Ramos (cell line): ENCODE results near the gene LDLRAD3.

Experiments
- in situ Hi-C: fragments of 300-500 bp; cut with MboI; formaldehyde crosslinking; loops from one replicate; pipeline ENCODE4 v1.14.3; 2022; ENCODE audit warnings: low sequenced_read_pairs; ENCODE audit not compliant: unreplicated experiment

The LDLRAD3 gene

GRCh38 chr11:36092314-36093030 is 148.6 kb downstream of the LDLRAD3 start:
- in situ Hi-C loops, result no loop called here

- in situ Hi-C loops, result no loop called here
Measured at GRCh38 chr11:36093548-36093947, 149.7 kb downstream of the LDLRAD3 start.

- in situ Hi-C loops, result no loop called here
Measured at GRCh38 chr11:36094164-36094563, 150.3 kb downstream of the LDLRAD3 start.

- in situ Hi-C loops, result no loop called here
Measured at GRCh38 chr11:36095716-36096115, 151.9 kb downstream of the LDLRAD3 start.

GRCh38 chr11:36097219-36097650 is 153.4 kb downstream of the LDLRAD3 start:
- in situ Hi-C loops, result no loop called here

- in situ Hi-C loops, result no loop called here
Measured at GRCh38 chr11:36098087-36098486, 154.2 kb downstream of the LDLRAD3 start.

GRCh38 chr11:36098853-36099375 is 155.1 kb downstream of the LDLRAD3 start:
- in situ Hi-C loops, result no loop called here

- in situ Hi-C loops, result no loop called here
Measured at GRCh38 chr11:36101466-36101865, 157.6 kb downstream of the LDLRAD3 start.

- in situ Hi-C loops, result no loop called here
Measured at GRCh38 chr11:36102868-36103267, 159.0 kb downstream of the LDLRAD3 start.

GRCh38 chr11:36103933-36104530 is 160.2 kb downstream of the LDLRAD3 start:
- in situ Hi-C loops, result no loop called here

- in situ Hi-C loops, result no loop called here
Measured at GRCh38 chr11:36104660-36104992, 160.8 kb downstream of the LDLRAD3 start.

GRCh38 chr11:36105743-36106581 is 162.1 kb downstream of the LDLRAD3 start:
- in situ Hi-C loops, result no loop called here

GRCh38 chr11:36107547-36107946 is 163.7 kb downstream of the LDLRAD3 start:
- in situ Hi-C loops, result no loop called here

GRCh38 chr11:36108881-36109589 is 165.2 kb downstream of the LDLRAD3 start:
- in situ Hi-C loops, result no loop called here

- in situ Hi-C loops, result no loop called here
Measured at GRCh38 chr11:36109590-36109849, 165.7 kb downstream of the LDLRAD3 start.

- in situ Hi-C loops, result no loop called here
Measured at GRCh38 chr11:36109850-36110606, 166.2 kb downstream of the LDLRAD3 start.

- in situ Hi-C loops, result no loop called here
Measured at GRCh38 chr11:36110668-36111410, 167.0 kb downstream of the LDLRAD3 start.

GRCh38 chr11:36114095-36114494 is 170.2 kb downstream of the LDLRAD3 start:
- in situ Hi-C loops, result no loop called here

- in situ Hi-C loops, result no loop called here
Measured at GRCh38 chr11:36115378-36115801, 171.5 kb downstream of the LDLRAD3 start.
